ENCODE results near the gene SEPHS1.

SEPHS1 gene

GRCh38 chr10:13365831-13366230 lies 17.7 kb upstream of the SEPHS1 start:
- TF ChIP-seq CTBP1 (IDR thresholded peaks at IDR 0.05; ENCODE audit: borderline replicate concordance): no peak
- TF ChIP-seq TARDBP (IDR thresholded peaks at IDR 0.05): no peak
- TF ChIP-seq ELF4 (IDR thresholded peaks at IDR 0.05): no peak
- no peak for TF ChIP-seq PKNOX1 (IDR thresholded peaks at IDR 0.05)
- no peak for TF ChIP-seq SP1 (IDR thresholded peaks at IDR 0.05)
- TF ChIP-seq HDGF (IDR thresholded peaks at IDR 0.05; ENCODE audit: borderline replicate concordance): no peak
- no peak for TF ChIP-seq ARNT (IDR thresholded peaks at IDR 0.05)
- DNase-seq (ENCODE audit: extremely low spot score): no peak
- ChIA-PET POLR2A (no interaction called here), CTCF (no interaction called here)

GRCh38 chr10:13365243-13365642 lies 17.1 kb upstream of the SEPHS1 start:
- ChIA-PET POLR2A (no interaction called here), CTCF (no interaction called here)
- no peak for DNase-seq (ENCODE audit: extremely low spot score)
- TF ChIP-seq SP1 (IDR thresholded peaks at IDR 0.05): no peak
- TF ChIP-seq FOXK2 (IDR thresholded peaks at IDR 0.05): no peak
- no peak for TF ChIP-seq NFRKB (IDR thresholded peaks at IDR 0.05)
- no peak for TF ChIP-seq HDGF (IDR thresholded peaks at IDR 0.05; ENCODE audit: borderline replicate concordance)
- TF ChIP-seq FOXA1 (IDR thresholded peaks at IDR 0.05): no peak
- TF ChIP-seq ZNF384 (IDR thresholded peaks at IDR 0.05): no peak
- no peak for TF ChIP-seq ELF4 (IDR thresholded peaks at IDR 0.05)
- no peak for TF ChIP-seq TARDBP (IDR thresholded peaks at IDR 0.05)
- no peak for TF ChIP-seq PKNOX1 (IDR thresholded peaks at IDR 0.05)
- no peak for TF ChIP-seq L3MBTL2 (conservative IDR thresholded peaks at IDR 0.05)
- no peak for TF ChIP-seq CTBP1 (IDR thresholded peaks at IDR 0.05; ENCODE audit: borderline replicate concordance)
- TF ChIP-seq LEF1 (IDR thresholded peaks at IDR 0.05; ENCODE audit: borderline replicate concordance): no peak
- TF ChIP-seq SUZ12 (IDR thresholded peaks at IDR 0.05): no peak

GRCh38 chr10:13360587-13360986 lies 12.5 kb upstream of the SEPHS1 start:
- no peak for TF ChIP-seq FOXK2 (IDR thresholded peaks at IDR 0.05)
- TF ChIP-seq PKNOX1 (IDR thresholded peaks at IDR 0.05): no peak
- no peak for TF ChIP-seq BHLHE40 (IDR thresholded peaks at IDR 0.05; ENCODE audit: borderline replicate concordance)
- no peak for TF ChIP-seq HDGF (IDR thresholded peaks at IDR 0.05; ENCODE audit: borderline replicate concordance)
- TF ChIP-seq NFRKB (IDR thresholded peaks at IDR 0.05): no peak
- no peak for TF ChIP-seq L3MBTL2 (conservative IDR thresholded peaks at IDR 0.05)
- TF ChIP-seq SP1 (IDR thresholded peaks at IDR 0.05): no peak
- TF ChIP-seq FOXA1 (IDR thresholded peaks at IDR 0.05): no peak
- TF ChIP-seq ELF4 (IDR thresholded peaks at IDR 0.05): no peak
- TF ChIP-seq FOXM1 (IDR thresholded peaks at IDR 0.05; ENCODE audit: borderline replicate concordance): no peak
- no peak for TF ChIP-seq ZNF384 (IDR thresholded peaks at IDR 0.05)
- TF ChIP-seq TARDBP (IDR thresholded peaks at IDR 0.05): no peak
- no peak for TF ChIP-seq SUZ12 (IDR thresholded peaks at IDR 0.05)
- no peak for TF ChIP-seq ARNT (IDR thresholded peaks at IDR 0.05)
- no peak for TF ChIP-seq LEF1 (IDR thresholded peaks at IDR 0.05; ENCODE audit: borderline replicate concordance)
- TF ChIP-seq CTBP1 (IDR thresholded peaks at IDR 0.05; ENCODE audit: borderline replicate concordance): no peak
- no peak for DNase-seq (ENCODE audit: extremely low spot score)
- ChIA-PET POLR2A (no interaction called here), CTCF (interaction anchor here (1.3 kb wide), 1 partner anchor 12 kb away, joined by 5 read pairs; no protein-coding TSS in a partner anchor)

GRCh38 chr10:13356392-13356791 lies 8.3 kb upstream of the SEPHS1 start:
- TF ChIP-seq SP1 (IDR thresholded peaks at IDR 0.05): no peak
- TF ChIP-seq FOXM1 (IDR thresholded peaks at IDR 0.05; ENCODE audit: borderline replicate concordance): no peak
- TF ChIP-seq FOXA1 (IDR thresholded peaks at IDR 0.05): no peak
- no peak for TF ChIP-seq BHLHE40 (IDR thresholded peaks at IDR 0.05; ENCODE audit: borderline replicate concordance)
- TF ChIP-seq CTBP1 (IDR thresholded peaks at IDR 0.05; ENCODE audit: borderline replicate concordance): no peak
- TF ChIP-seq TARDBP (IDR thresholded peaks at IDR 0.05): no peak
- TF ChIP-seq FOXK2 (IDR thresholded peaks at IDR 0.05): no peak
- ChIA-PET CTCF (no interaction called here), POLR2A (interaction anchor here (0.6 kb wide), 1 partner anchor 8 kb away, joined by 3 read pairs; no protein-coding TSS in a partner anchor)
- no peak for DNase-seq (ENCODE audit: extremely low spot score)

GRCh38 chr10:13354783-13355182 lies 6.7 kb upstream of the SEPHS1 start:
- no peak for TF ChIP-seq FOXM1 (IDR thresholded peaks at IDR 0.05; ENCODE audit: borderline replicate concordance)
- TF ChIP-seq ARNT (IDR thresholded peaks at IDR 0.05): no peak
- no peak for TF ChIP-seq ELF4 (IDR thresholded peaks at IDR 0.05)
- no peak for TF ChIP-seq ZNF384 (IDR thresholded peaks at IDR 0.05)
- TF ChIP-seq BHLHE40 (IDR thresholded peaks at IDR 0.05; ENCODE audit: borderline replicate concordance): no peak
- no peak for TF ChIP-seq SP1 (IDR thresholded peaks at IDR 0.05)
- TF ChIP-seq SUZ12 (IDR thresholded peaks at IDR 0.05): no peak
- no peak for TF ChIP-seq TARDBP (IDR thresholded peaks at IDR 0.05)
- no peak for TF ChIP-seq FOXK2 (IDR thresholded peaks at IDR 0.05)
- no peak for TF ChIP-seq CTBP1 (IDR thresholded peaks at IDR 0.05; ENCODE audit: borderline replicate concordance)
- TF ChIP-seq PKNOX1 (IDR thresholded peaks at IDR 0.05): no peak
- TF ChIP-seq L3MBTL2 (conservative IDR thresholded peaks at IDR 0.05): no peak
- no peak for TF ChIP-seq HDGF (IDR thresholded peaks at IDR 0.05; ENCODE audit: borderline replicate concordance)
- TF ChIP-seq LEF1 (IDR thresholded peaks at IDR 0.05; ENCODE audit: borderline replicate concordance): no peak
- no peak for TF ChIP-seq NFRKB (IDR thresholded peaks at IDR 0.05)
- TF ChIP-seq FOXA1 (IDR thresholded peaks at IDR 0.05): no peak
- ChIA-PET CTCF (interaction anchor here (1.0 kb wide), 1 partner anchor 17 kb away, joined by 3 read pairs; no protein-coding TSS in a partner anchor), POLR2A (no interaction called here)
- DNase-seq (ENCODE audit: extremely low spot score): no peak

GRCh38 chr10:13352519-13352918 lies 4.4 kb upstream of the SEPHS1 start:
- TF ChIP-seq BHLHE40 (IDR thresholded peaks at IDR 0.05; ENCODE audit: borderline replicate concordance) (no peak), ARNT (IDR thresholded peaks at IDR 0.05) (no peak), PKNOX1 (IDR thresholded peaks at IDR 0.05) (no peak), SUZ12 (IDR thresholded peaks at IDR 0.05) (no peak), SP1 (IDR thresholded peaks at IDR 0.05) (no peak)
- ChIA-PET POLR2A (no interaction called here), CTCF (interaction anchor here (0.5 to 0.9 kb wide), 2 partner anchors 10 to 50 kb away, joined by 4 read pairs; no protein-coding TSS in a partner anchor)
- DNase-seq (ENCODE audit: extremely low spot score): no peak
